WI38 (cell line): Measurements from ENCODE around the gene CRY2.

Experiments
- H3K4me3 ChIP-seq: 2 replicates; pipeline ENCODE4 v1.5.1; 2011; ENCODE audit warnings: low read depth, mild to moderate bottlenecking, control low read depth, low read length
- TF ChIP-seq, protein P1 (sequence below): IDR thresholded peaks from 2 replicates; pipeline ENCODE4 v1.5.1; 2012; ENCODE audit warnings: low read depth, mild to moderate bottlenecking, control low read depth, low read length

Gene CRY2

GRCh38 chr11:45844822-45845578 lies 2.3 kb upstream of the CRY2 start:
- TF ChIP-seq, protein P1, sequence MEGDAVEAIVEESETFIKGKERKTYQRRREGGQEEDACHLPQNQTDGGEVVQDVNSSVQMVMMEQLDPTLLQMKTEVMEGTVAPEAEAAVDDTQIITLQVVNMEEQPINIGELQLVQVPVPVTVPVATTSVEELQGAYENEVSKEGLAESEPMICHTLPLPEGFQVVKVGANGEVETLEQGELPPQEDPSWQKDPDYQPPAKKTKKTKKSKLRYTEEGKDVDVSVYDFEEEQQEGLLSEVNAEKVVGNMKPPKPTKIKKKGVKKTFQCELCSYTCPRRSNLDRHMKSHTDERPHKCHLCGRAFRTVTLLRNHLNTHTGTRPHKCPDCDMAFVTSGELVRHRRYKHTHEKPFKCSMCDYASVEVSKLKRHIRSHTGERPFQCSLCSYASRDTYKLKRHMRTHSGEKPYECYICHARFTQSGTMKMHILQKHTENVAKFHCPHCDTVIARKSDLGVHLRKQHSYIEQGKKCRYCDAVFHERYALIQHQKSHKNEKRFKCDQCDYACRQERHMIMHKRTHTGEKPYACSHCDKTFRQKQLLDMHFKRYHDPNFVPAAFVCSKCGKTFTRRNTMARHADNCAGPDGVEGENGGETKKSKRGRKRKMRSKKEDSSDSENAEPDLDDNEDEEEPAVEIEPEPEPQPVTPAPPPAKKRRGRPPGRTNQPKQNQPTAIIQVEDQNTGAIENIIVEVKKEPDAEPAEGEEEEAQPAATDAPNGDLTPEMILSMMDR = no peak
- no peak overlapping the region for H3K4me3 ChIP-seq

DNA sequence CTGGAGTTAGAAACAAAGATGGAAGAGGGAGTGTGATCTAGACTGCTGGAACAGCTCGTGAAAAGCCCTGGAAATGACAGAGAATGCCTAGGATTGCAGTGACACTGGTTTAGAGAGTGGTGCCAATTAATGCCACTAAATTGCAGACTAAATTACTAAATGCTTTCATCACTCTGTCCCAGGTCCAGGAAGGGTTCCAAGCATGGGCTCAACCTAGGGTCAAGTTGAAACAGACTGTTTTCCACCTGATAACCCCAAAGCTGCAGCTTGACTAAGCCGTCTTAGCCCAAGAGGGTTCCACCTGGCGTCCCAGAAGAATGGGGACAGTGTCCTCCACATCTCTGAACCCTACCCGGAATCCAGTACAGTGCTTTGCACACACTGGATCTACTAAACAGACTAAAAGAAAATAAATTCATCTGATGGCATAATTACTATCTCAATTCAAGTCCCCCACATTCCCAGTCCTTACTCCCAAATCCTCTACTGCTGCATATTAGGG lies 1.1 kb upstream of the CRY2 start:
- TF ChIP-seq, protein P1 = no peak
- no peak overlapping the region for H3K4me3 ChIP-seq

GRCh38 chr11:45847911-45848316 lies 639 bp downstream of the CRY2 start:
- peak overlapping the region; percentile 93 for H3K4me3 ChIP-seq
- TF ChIP-seq, protein P1 = no peak

GRCh38 chr11:45848654-45849081 lies 1.4 kb downstream of the CRY2 start:
- TF ChIP-seq, protein P1 = no peak
- H3K4me3 ChIP-seq = peak overlapping the region; percentile 93

DNA sequence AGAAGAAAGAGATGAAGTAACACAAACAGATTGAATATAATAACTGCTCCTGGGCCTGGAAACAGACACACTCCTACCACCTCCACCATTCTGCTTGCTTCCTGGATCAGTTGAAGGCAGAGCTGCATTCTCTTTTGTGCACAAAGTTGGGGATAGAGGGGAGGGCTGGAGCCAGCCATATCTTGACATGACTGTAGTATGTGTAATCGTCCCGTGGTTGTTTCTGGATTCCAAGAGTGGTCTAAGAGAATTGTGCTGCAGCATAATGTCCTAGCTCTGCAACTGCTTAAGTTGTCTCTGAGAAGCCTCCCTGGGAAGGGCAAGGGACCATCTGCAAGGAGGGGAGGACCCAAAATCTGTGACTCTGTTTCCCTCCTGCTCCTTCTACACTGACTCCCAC lies 3.2 kb downstream of the CRY2 start:
- no peak overlapping the region for H3K4me3 ChIP-seq
- TF ChIP-seq, protein P1 = no peak

DNA sequence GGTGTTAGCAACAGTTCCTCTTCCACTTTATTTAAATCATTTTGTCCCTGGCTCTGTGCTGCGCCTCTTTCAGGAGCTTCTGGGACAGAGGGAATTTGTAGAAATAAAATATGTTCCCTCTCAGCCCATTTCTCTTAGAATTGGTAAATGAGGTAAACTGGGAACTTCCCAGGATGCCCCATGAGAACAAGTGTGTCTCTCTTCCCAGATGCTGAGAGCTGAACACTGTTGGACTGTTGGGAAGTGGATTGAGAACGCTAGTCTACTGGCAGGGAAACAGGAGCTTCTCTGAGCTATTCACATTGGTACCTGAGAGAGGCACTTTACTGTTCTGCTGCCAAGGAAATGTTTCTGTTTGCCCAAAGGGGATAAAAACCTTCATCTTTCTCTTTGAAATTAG lies 4.0 kb downstream of the CRY2 start:
- no peak overlapping the region for H3K4me3 ChIP-seq
- TF ChIP-seq, protein P1 = no peak

DNA sequence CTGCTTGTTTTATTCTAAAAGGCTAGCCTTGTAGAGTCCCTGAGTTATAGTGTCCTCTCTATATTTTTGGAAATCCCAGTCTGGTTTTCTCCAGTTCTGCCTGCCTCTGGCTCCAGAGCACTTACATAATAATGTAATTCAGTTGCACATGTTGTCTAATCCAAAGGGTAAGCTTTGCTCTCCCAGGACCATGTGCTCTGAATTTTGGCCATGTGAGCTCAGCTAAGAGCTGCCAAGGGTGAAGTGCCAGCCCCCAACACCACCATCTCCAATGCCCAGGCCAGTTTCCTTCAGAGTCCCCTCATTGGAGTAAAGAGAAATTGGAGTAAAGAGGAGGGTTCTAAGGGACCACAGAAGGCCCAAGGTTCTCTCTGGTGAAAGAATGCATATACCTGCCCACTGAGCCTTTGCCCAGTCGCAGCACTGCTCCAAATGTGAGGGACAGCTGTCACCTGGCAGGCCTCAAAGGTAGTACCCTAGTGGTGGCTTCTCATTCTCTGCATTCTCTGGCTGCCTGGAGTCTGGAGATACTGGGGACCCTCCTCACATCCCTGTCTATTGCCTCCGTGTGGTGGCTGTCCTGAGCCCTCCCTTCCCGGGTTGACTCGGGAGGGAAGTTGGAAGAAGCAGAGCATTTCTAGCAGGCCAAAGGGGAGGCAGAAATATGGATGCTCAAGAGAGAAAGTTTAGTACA lies 4.9 kb downstream of the CRY2 start:
- H3K4me3 ChIP-seq = no peak overlapping the region
- TF ChIP-seq, protein P1 = no peak
